Activated naive CD8-positive, alpha-beta T cell treated with anti-CD3 and anti-CD28 coated beads, Interleukin-2, amount 10 ng/mL, durations not matched to agents 7 days and 5 days (primary cell): ENCODE measurements around the gene ELL. TPM values are rescaled to one million over a fixed set of nuclear protein-coding genes. Genes with fewer than 3 reads are reported as not detected.

Experiments
- ATAC-seq: fragments of 150-1000 bp; cut with Tn5 transposase; one replicate; pipeline ENCODE4 v1.10.0; 2021; ENCODE audit warnings: low read depth, moderate library complexity
- POLR2A ChIA-PET: fragments of 350-600 bp; sonication (Branson Sonifier 250); formaldehyde crosslinking; loops from one replicate; lab custom pipeline; 2021; ENCODE audit warnings: antibody characterized with exemption; lab: Charles Lee
- DNase-seq: peaks from one replicate; pipeline ENCODE4 v3.0.0; 2021
- H3K27ac Mint-ChIP-seq: one replicate; pipeline ENCODE4 v1.8.0; 2022; ENCODE audit warnings: mild to moderate bottlenecking, mixed read lengths
- H3K27me3 Mint-ChIP-seq: one replicate; pipeline ENCODE4 v1.8.0; 2022; ENCODE audit warnings: mild to moderate bottlenecking, moderate library complexity, mixed read lengths
- H3K36me3 Mint-ChIP-seq: one replicate; pipeline ENCODE4 v1.8.0; 2021; ENCODE audit warnings: mild to moderate bottlenecking, mixed read lengths
- H3K4me1 Mint-ChIP-seq: one replicate; pipeline ENCODE4 v1.8.0; 2021; ENCODE audit warnings: mixed read lengths
- H3K4me3 Mint-ChIP-seq: one replicate; pipeline ENCODE4 v1.8.0; 2022; ENCODE audit warnings: mild to moderate bottlenecking, moderate library complexity, mixed read lengths
- H3K9me3 Mint-ChIP-seq: one replicate; pipeline ENCODE4 v1.8.0; 2021; ENCODE audit warnings: mixed read lengths
- total RNA-seq, 2 experiments: library from RNA; stranded (reverse); gene quantifications; one replicate each; pipeline ENCODE4 v1.2.3, GENCODE V29; 2021

ELL gene
- total RNA-seq, 2 experiments from 2014 or later: 28.5 to 31.2 TPM

- POLR2A ChIA-PET: interaction anchor here (0.7 to 1.2 kb wide), 2 partner anchors 12 to 143 kb away, joined by 3 to 4 read pairs; partner anchors contain the start of gene JUND
- DNase-seq: peak; percentile 33
- peaks cover 14% of the 10 kb centered on the region for H3K36me3 Mint-ChIP-seq
- peaks cover 42% of the 10 kb centered on the region for H3K4me1 Mint-ChIP-seq
- H3K9me3 Mint-ChIP-seq: no peaks in the 10 kb centered on the region
- no peaks in the 10 kb centered on the region for H3K27me3 Mint-ChIP-seq
- peak overlapping the region; percentile 38 for H3K27ac Mint-ChIP-seq
- ATAC-seq: no peak
- H3K4me3 Mint-ChIP-seq: no peak overlapping the region
Measured at GRCh38 chr19:18424890-18425514, 96.9 kb downstream of the ELL start.

GRCh38 chr19:18424122-18424889, 97.6 kb downstream of the ELL start:
- Mint-ChIP-seq H3K4me3 (no peak overlapping the region), H3K9me3 (no peaks in the 10 kb centered on the region), H3K27me3 (no peaks in the 10 kb centered on the region), H3K27ac (no peak overlapping the region), H3K36me3 (peaks cover 14% of the 10 kb centered on the region), H3K4me1 (peaks cover 40% of the 10 kb centered on the region)
- no peak for ATAC-seq
- POLR2A ChIA-PET: interaction anchor here (0.9 to 1.0 kb wide), 2 partner anchors 11 to 144 kb away, joined by 3 to 4 read pairs; no protein-coding TSS in a partner anchor
- peak; percentile 28 for DNase-seq

- Mint-ChIP-seq H3K9me3 (no peaks in the 10 kb centered on the region), H3K36me3 (peaks cover 14% of the 10 kb centered on the region), H3K4me3 (peak overlapping the region; percentile 99), H3K4me1 (peaks cover 46% of the 10 kb centered on the region), H3K27me3 (no peaks in the 10 kb centered on the region), H3K27ac (peak overlapping the region; percentile 78)
- DNase-seq (peak; percentile 26), ATAC-seq (no peak)
- POLR2A ChIA-PET: interaction anchor here (0.9 to 2.7 kb wide), 3 partner anchors 12 to 143 kb away, joined by 3 to 15 read pairs (median 4); partner anchors contain the start of gene JUND
Measured at GRCh38 chr19:18423258-18424020, 98.4 kb downstream of the ELL start.

- ATAC-seq (no peak), DNase-seq (peak; percentile 52)
- Mint-ChIP-seq H3K27me3 (no peaks in the 10 kb centered on the region), H3K36me3 (peaks cover 14% of the 10 kb centered on the region), H3K9me3 (no peaks in the 10 kb centered on the region), H3K4me3 (peak overlapping the region; percentile 99), H3K4me1 (peaks cover 51% of the 10 kb centered on the region), H3K27ac (peak overlapping the region; percentile 78)
- POLR2A ChIA-PET: interaction anchor here (2.7 kb wide), 1 partner anchor 142 kb away, joined by 15 read pairs; the partner anchor contains the start of gene JUND
Measured at GRCh38 chr19:18422530-18423191, 99.2 kb downstream of the ELL start.

GRCh38 chr19:18421371-18421959, 100.4 kb downstream of the ELL start:
- no peak for ATAC-seq

GRCh38 chr19:18420930-18421329, 100.9 kb downstream of the ELL start:
- H3K27me3 Mint-ChIP-seq: no peaks in the 10 kb centered on the region
- POLR2A ChIA-PET: interaction anchor here (1.0 to 2.7 kb wide), 5 partner anchors 8 to 498 kb away, joined by 3 to 15 read pairs (median 5); partner anchors contain the start of genes COPE, DDX49, JUND and KXD1
- DNase-seq (no peak), ATAC-seq (no peak)
- peak overlapping the region; percentile 90 for H3K27ac Mint-ChIP-seq
- H3K4me3 Mint-ChIP-seq: peak overlapping the region; percentile 99
- peaks cover 60% of the 10 kb centered on the region for H3K4me1 Mint-ChIP-seq
- peaks cover 14% of the 10 kb centered on the region for H3K36me3 Mint-ChIP-seq
- no peaks in the 10 kb centered on the region for H3K9me3 Mint-ChIP-seq

More at GRCh38 chr19:18421371-18421959, 100.4 kb downstream of the ELL start:
- Mint-ChIP-seq H3K27ac (peak overlapping the region; percentile 90), H3K27me3 (no peaks in the 10 kb centered on the region), H3K9me3 (no peaks in the 10 kb centered on the region), H3K36me3 (peaks cover 14% of the 10 kb centered on the region), H3K4me3 (peak overlapping the region; percentile 99), H3K4me1 (peaks cover 58% of the 10 kb centered on the region)
- POLR2A ChIA-PET: interaction anchor here (1.3 to 2.7 kb wide), 3 partner anchors 8 to 498 kb away, joined by 5 to 15 read pairs (median 8); partner anchors contain the start of genes COPE, DDX49 and JUND
- no peak for DNase-seq

- Mint-ChIP-seq H3K4me3 (peak overlapping the region; percentile 99), H3K36me3 (peaks cover 11% of the 10 kb centered on the region), H3K27me3 (no peaks in the 10 kb centered on the region), H3K4me1 (peaks cover 63% of the 10 kb centered on the region), H3K27ac (peak overlapping the region; percentile 90), H3K9me3 (no peaks in the 10 kb centered on the region)
- POLR2A ChIA-PET: interaction anchor here (0.8 to 7.7 kb wide), 16 partner anchors 9 to 499 kb away, joined by 3 to 103 read pairs (median 4); partner anchors contain the start of genes COPE, DDX49, JUND and KXD1
- ATAC-seq (peak; percentile 20), DNase-seq (peak; percentile 68)
Measured at GRCh38 chr19:18419699-18420460, 102.0 kb downstream of the ELL start.

GRCh38 chr19:18419195-18419698, 102.6 kb downstream of the ELL start, which contains the start of gene SSBP4:
Gene SSBP4 (plus strand): TSS chr19:18419398. CDS start chr19:18419649, 251 bp downstream.
- Mint-ChIP-seq H3K36me3 (peaks cover 11% of the 10 kb centered on the region), H3K9me3 (no peaks in the 10 kb centered on the region), H3K27me3 (no peaks in the 10 kb centered on the region), H3K4me1 (peaks cover 68% of the 10 kb centered on the region), H3K27ac (peak within 1 kb of the TSS; percentile 93), H3K4me3 (peak within 1 kb of the TSS; percentile 99)
- ATAC-seq (peak; percentile 27), DNase-seq (peak; percentile 93)
- POLR2A ChIA-PET: interaction anchor here (0.6 to 7.7 kb wide), 15 partner anchors 10 to 437 kb away, joined by 3 to 103 read pairs (median 4); partner anchors contain the start of genes JUND, KXD1, LRRC25 and LSM4

- H3K4me3 Mint-ChIP-seq: peak overlapping the region; percentile 80
- POLR2A ChIA-PET: interaction anchor here (0.6 to 7.7 kb wide), 16 partner anchors 10 to 437 kb away, joined by 3 to 103 read pairs (median 4); partner anchors contain the start of genes JUND, KXD1, LRRC25 and LSM4
Measured at GRCh38 chr19:18418483-18419194, 103.2 kb downstream of the ELL start.

GRCh38 chr19:18418029-18418482, 103.8 kb downstream of the ELL start:
- H3K27ac Mint-ChIP-seq: peak overlapping the region; percentile 93
- ATAC-seq (no peak), DNase-seq (peak; percentile 61)
- H3K36me3 Mint-ChIP-seq: peaks cover 8% of the 10 kb centered on the region
- peak overlapping the region; percentile 80 for H3K4me3 Mint-ChIP-seq
- no peaks in the 10 kb centered on the region for H3K27me3 Mint-ChIP-seq
- POLR2A ChIA-PET: interaction anchor here (1.2 to 7.7 kb wide), 6 partner anchors 11 to 501 kb away, joined by 3 to 103 read pairs (median 13); partner anchors contain the start of genes COPE, DDX49 and JUND
- peaks cover 66% of the 10 kb centered on the region for H3K4me1 Mint-ChIP-seq
- no peaks in the 10 kb centered on the region for H3K9me3 Mint-ChIP-seq

More at GRCh38 chr19:18418483-18419194, 103.2 kb downstream of the ELL start:
- Mint-ChIP-seq H3K4me1 (peaks cover 68% of the 10 kb centered on the region), H3K36me3 (peaks cover 11% of the 10 kb centered on the region), H3K27ac (peak overlapping the region; percentile 93), H3K9me3 (no peaks in the 10 kb centered on the region), H3K27me3 (no peaks in the 10 kb centered on the region)
- no peak for DNase-seq
- ATAC-seq: peak; percentile 14
